Right lobe of liver (tissue), 6 donors: ENCODE results near the gene PLLP. TPM values are rescaled to one million over a fixed set of nuclear protein-coding genes. Genes with fewer than 3 reads are reported as not detected.

Experiments used
- ATAC-seq, 4 donors: fragments of 200-7000 bp; cut with Tn5 transposase; one replicate each; pipeline ENCODE4 v1.9.1; 2020; ENCODE audit warnings: mild to moderate bottlenecking in 4 of 4, moderate library complexity in 4 of 4
- DNase-seq, 3 donors: peaks; one replicate each; pipeline ENCODE4 v3.0.0-alpha.2; 2020
- H3K27ac ChIP-seq, 3 donors: fragments of 200-600 bp; one replicate each; pipeline ENCODE4 v1.8.0; 2022
- H3K27me3 ChIP-seq, 2 donors: fragments of 200-600 bp; one replicate each; pipeline ENCODE4 v1.8.0; 2022
- H3K36me3 ChIP-seq, 4 donors: fragments of 200-600 bp; sonication (generic) in 1 of 4; one replicate each; pipeline versions ENCODE4 v1.5.1 to v1.8.0; 2017 to 2022; ENCODE audit warnings: control low read depth in 1 of 4
- H3K4me1 ChIP-seq, 4 donors: fragments of 200-600 bp; sonication (generic) in 1 of 4; one replicate each; pipeline versions ENCODE4 v1.5.1 to v1.8.0; 2017 to 2022; ENCODE audit warnings: control low read depth in 1 of 4
- H3K4me3 ChIP-seq, 3 donors: fragments of 200-600 bp; one replicate each; pipeline ENCODE4 v1.8.0; 2022
- H3K9me3 ChIP-seq, 4 donors: fragments of 200-600 bp; sonication (generic) in 1 of 4; one replicate each; pipeline versions ENCODE4 v1.5.1 to v1.8.0; 2017 to 2022; ENCODE audit warnings: control low read depth in 1 of 4
- CTCF ChIP-seq, 4 donors: fragments of 200-600 bp in 3 of 4; fragments of 450-650 bp in 1 of 4; IDR thresholded peaks; one replicate each; pipeline versions ENCODE4 v1.5.1 to v1.8.0; 2016 to 2022; ENCODE audit warnings: antibody characterized with exemption in 4 of 4, mild to moderate bottlenecking in 2 of 4
- POLR2A ChIP-seq: fragments of 450-650 bp; IDR thresholded peaks from one replicate; pipeline ENCODE4 v1.6.1; 2017; ENCODE audit warnings: antibody characterized with exemption, mild to moderate bottlenecking
- WGBS: methylation state at CpG from one replicate; pipeline ENCODE4 v1.1.6; 2018; ENCODE audit warnings: low coverage, low lambda C conversion rate; ENCODE audit not compliant: insufficient coverage; ENCODE audit errors: missing lambda C conversion rate; 5-methylcytosine and 5-hydroxymethylcytosine counted together
- intact Hi-C, 2 donors: fragments of 100-400 bp; cut with DNase I; formaldehyde crosslinking; loops; one replicate each; pipeline versions ENCODE4 v1.11.2 to v1.14.1; 2022
- total RNA-seq, 6 experiments: library from RNA; depleted of rRNA in 2 of 6; stranded (reverse); fragments of >200 nt in 2 of 6; fragmentation: NEBNext Ultra II Directional in 3 of 6; extraction: Animal tissue kit (Norgen Biotek cat#: 25700) in 3 of 6; gene quantifications; one replicate each; pipeline versions ENCODE4 v1.1.0 to v1.2.4, GENCODE V29; 2016 to 2023
- donor health status: DM: no; HTN: yes; CAD: no.
- donor health status: DM: no; HTN: no; CAD: no.
- donor health status: DM: no; HTN: no; CAD: no.
- donor health status: DM: no; HTN: yes; CAD: no.
- donor health status: DM: no; HTN: yes; CAD: no.

PLLP gene
- total RNA-seq, 6 experiments from 2014 or later: 2.1 to 7.4 (median 3.8) TPM

GRCh38 chr16:57262841-57263540, 21.5 kb downstream of the PLLP start:
- Histone ChIP-seq H3K27me3 (no peaks in the 10 kb centered on the region), H3K4me3 (no peak overlapping the region), H3K36me3 (no peaks in the 10 kb centered on the region), H3K9me3 (no peaks in the 10 kb centered on the region), H3K27ac (no peak overlapping the region), H3K4me1 (peaks cover 0 to 4% (median 0%) of the 10 kb centered on the region in 4 donors)
- WGBS: 28% methylated on average over 6 of the region's 17 CpGs
- no peak for ATAC-seq
- no peak for TF ChIP-seq CTCF (IDR thresholded peaks at IDR 0.05)
- TF ChIP-seq POLR2A: no peak
- DNase-seq: peak in 1 of 3 donors; percentile 27
- intact Hi-C loops: no loop called here

GRCh38 chr16:57261806-57262205, 22.7 kb downstream of the PLLP start:
- intact Hi-C loops: no loop called here
- no peaks in the 10 kb centered on the region for H3K36me3 ChIP-seq
- H3K27ac ChIP-seq: no peak overlapping the region

GRCh38 chr16:57260294-57260929, 24.1 kb downstream of the PLLP start:
- 59% methylated on average over 4 of the region's 16 CpGs for WGBS
- H3K36me3 ChIP-seq: no peaks in the 10 kb centered on the region
- no peak overlapping the region for H3K27ac ChIP-seq
- H3K9me3 ChIP-seq: no peaks in the 10 kb centered on the region
- no peak overlapping the region for H3K4me3 ChIP-seq
- ATAC-seq (peak; percentile 19 to 62 (median 43)), DNase-seq (peak in 1 of 3 donors; percentile 42)
- intact Hi-C loops: no loop called here
- TF ChIP-seq CTCF (IDR thresholded peaks at IDR 0.05) (no peak), POLR2A (no peak)
- H3K4me1 ChIP-seq: no peaks in the 10 kb centered on the region
- H3K27me3 ChIP-seq: no peaks in the 10 kb centered on the region

More at GRCh38 chr16:57261806-57262205, 22.7 kb downstream of the PLLP start:
- Histone ChIP-seq H3K4me3 (no peak overlapping the region), H3K4me1 (no peaks in the 10 kb centered on the region), H3K9me3 (no peaks in the 10 kb centered on the region), H3K27me3 (no peaks in the 10 kb centered on the region)
- TF ChIP-seq CTCF (IDR thresholded peaks at IDR 0.05): no peak
- TF ChIP-seq POLR2A: no peak
- peak in 1 of 3 donors; percentile 28 for DNase-seq
- ATAC-seq: no peak
- WGBS: 98% methylated on average over 8 of the region's 9 CpGs

GRCh38 chr16:57258910-57259475, 25.5 kb downstream of the PLLP start:
- no peaks in the 10 kb centered on the region for H3K36me3 ChIP-seq
- intact Hi-C loops: no loop called here
- no peak for ATAC-seq
- H3K27ac ChIP-seq: no peak overlapping the region
- TF ChIP-seq CTCF (IDR thresholded peaks at IDR 0.05) (no peak), POLR2A (no peak)
- WGBS: 60% methylated on average over 1 of the region's 1 CpG
- H3K9me3 ChIP-seq: no peaks in the 10 kb centered on the region
- H3K27me3 ChIP-seq: no peaks in the 10 kb centered on the region
- H3K4me3 ChIP-seq: no peak overlapping the region
- peaks cover 0 to under 1% (median 0%) of the 10 kb centered on the region in 4 donors for H3K4me1 ChIP-seq
- DNase-seq: peak in 2 of 3 donors; percentile 20 to 31
